22Rv1 (cell line): ENCODE measurements around the gene ZFC3H1.

Experiments used
- H3K27ac ChIP-seq: fragments of 450-650 bp; 2 replicates; pipeline ENCODE4 v1.5.1; 2017
- CTCF ChIP-seq: fragments of 450-650 bp; IDR thresholded peaks from 2 replicates; pipeline ENCODE4 v1.5.1; 2017; ENCODE audit warnings: mild to moderate bottlenecking
- ZFX ChIP-seq: fragments of 450-650 bp; IDR thresholded peaks from 2 replicates; pipeline ENCODE4 v1.6.1; 2017; ENCODE audit warnings: antibody characterized with exemption, borderline replicate concordance

The ZFC3H1 gene

GRCh38 chr12:71686658-71687025, 23.0 kb upstream of the ZFC3H1 start:
- H3K27ac ChIP-seq = peak overlapping the region; percentile 92
- TF ChIP-seq CTCF = no peak
- no peak for TF ChIP-seq ZFX

GRCh38 chr12:71685914-71686657, 22.4 kb upstream of the ZFC3H1 start, which contains the start of gene TMEM19:
TSS of gene TMEM19 (plus strand) at chr12:71686082. CDS start at chr12:71686681, 599 bp downstream.
- H3K27ac ChIP-seq = peak within 1 kb of the TSS; percentile 92
- TF ChIP-seq CTCF = peak; percentile 76
- TF ChIP-seq ZFX = no peak

GRCh38 chr12:71685312-71685906, 21.8 kb upstream of the ZFC3H1 start:
- TF ChIP-seq CTCF (no peak), ZFX (no peak)
- H3K27ac ChIP-seq = peak overlapping the region; percentile 92

- no peak for TF ChIP-seq ZFX
- no peak for TF ChIP-seq CTCF
- no peak overlapping the region for H3K27ac ChIP-seq
These were observed 20.4 kb upstream of the ZFC3H1 start for GRCh38 chr12:71684081-71684480.

- TF ChIP-seq ZFX (no peak), CTCF (no peak)
- H3K27ac ChIP-seq = no peak overlapping the region
These were observed 20.0 kb upstream of the ZFC3H1 start for GRCh38 chr12:71683633-71684032.

GRCh38 chr12:71682466-71682865, 18.8 kb upstream of the ZFC3H1 start:
- no peak overlapping the region for H3K27ac ChIP-seq
- TF ChIP-seq CTCF (no peak), ZFX (no peak)

- no peak overlapping the region for H3K27ac ChIP-seq
- TF ChIP-seq CTCF = no peak
- TF ChIP-seq ZFX = no peak
These were observed 8.2 kb upstream of the ZFC3H1 start for GRCh38 chr12:71671816-71672215.
